SK-N-SH (cell line): ENCODE measurements around the gene PPIF.

Experiments used
- CHD2 ChIP-seq: fragments of 150-350 bp; IDR thresholded peaks from 2 replicates; pipeline ENCODE4 v1.6.1; 2018; ENCODE audit warnings: low read length; ENCODE audit not compliant: partially characterized antibody
- EZH2phosphoT487 ChIP-seq: fragments of 200-600 bp; sonication (generic); IDR thresholded peaks from 2 replicates; pipeline ENCODE4 v1.6.1; 2017; ENCODE audit warnings: low read depth, mixed run types, mild to moderate bottlenecking, antibody characterized with exemption, moderate library complexity, borderline replicate concordance
- GABPA ChIP-seq: IDR thresholded peaks from 2 replicates; pipeline ENCODE4 v1.4.0; 2012; ENCODE audit warnings: low read depth, mild to moderate bottlenecking
- JUND ChIP-seq: IDR thresholded peaks from 2 replicates; pipeline ENCODE4 v1.4.0; 2012
- POLR2AphosphoS5 ChIP-seq: IDR thresholded peaks from 2 replicates; pipeline ENCODE4 v1.6.1; 2012; ENCODE audit warnings: low read depth, low read length
- RAD21 ChIP-seq: IDR thresholded peaks from 2 replicates; pipeline ENCODE4 v1.6.1; 2012; ENCODE audit warnings: mild to moderate bottlenecking, low read length
- SIN3A ChIP-seq: IDR thresholded peaks from 2 replicates; pipeline ENCODE4 v1.6.1; 2012; ENCODE audit warnings: low read depth, mild to moderate bottlenecking, low read length, moderate library complexity, borderline replicate concordance
- TAF1 ChIP-seq: IDR thresholded peaks from 2 replicates; pipeline ENCODE4 v1.6.1; 2012; ENCODE audit warnings: low read depth, mild to moderate bottlenecking, low read length, moderate library complexity, borderline replicate concordance
- TCF12 ChIP-seq: IDR thresholded peaks from 2 replicates; pipeline ENCODE4 v1.4.0; 2012
- YY1 ChIP-seq: IDR thresholded peaks from 2 replicates; pipeline ENCODE4 v1.4.0; 2012; ENCODE audit warnings: low read depth, mild to moderate bottlenecking
- TF ChIP-seq, protein P1 (sequence below): fragments of 200-600 bp; sonication (generic); IDR thresholded peaks from 2 replicates; pipeline ENCODE4 v1.6.1; 2017; ENCODE audit warnings: antibody characterized with exemption, mild to moderate bottlenecking, moderate library complexity
- TF ChIP-seq, protein P2 (sequence below): IDR thresholded peaks from 2 replicates; pipeline ENCODE4 v1.4.0; 2012; ENCODE audit warnings: low read depth
- TF ChIP-seq, protein P3 (sequence below): IDR thresholded peaks from 2 replicates; pipeline ENCODE4 v1.6.1; 2012; ENCODE audit warnings: mild to moderate bottlenecking, low read depth, low read length, moderate library complexity

DNA sequence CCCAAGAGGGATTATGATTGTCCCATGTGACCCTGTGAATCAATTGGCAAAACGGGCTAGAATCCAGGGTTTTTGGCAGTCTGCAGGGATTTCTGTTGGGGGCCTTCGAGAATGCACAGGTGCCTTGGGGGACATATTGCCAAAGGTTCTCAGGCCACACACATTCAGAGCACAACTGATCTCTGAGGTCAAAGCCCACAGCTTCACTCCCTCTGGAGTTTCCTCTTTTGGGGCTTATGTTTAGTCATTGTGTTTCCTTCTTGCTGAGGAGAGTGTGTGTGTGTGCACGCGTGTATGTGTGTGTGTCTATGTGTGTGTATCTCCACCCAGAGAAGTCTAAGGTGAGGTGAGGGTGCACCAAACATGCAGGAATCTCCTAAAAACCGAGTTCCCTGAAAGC, 8.8 kb downstream of the PPIF start:
- TF ChIP-seq, protein P1, sequence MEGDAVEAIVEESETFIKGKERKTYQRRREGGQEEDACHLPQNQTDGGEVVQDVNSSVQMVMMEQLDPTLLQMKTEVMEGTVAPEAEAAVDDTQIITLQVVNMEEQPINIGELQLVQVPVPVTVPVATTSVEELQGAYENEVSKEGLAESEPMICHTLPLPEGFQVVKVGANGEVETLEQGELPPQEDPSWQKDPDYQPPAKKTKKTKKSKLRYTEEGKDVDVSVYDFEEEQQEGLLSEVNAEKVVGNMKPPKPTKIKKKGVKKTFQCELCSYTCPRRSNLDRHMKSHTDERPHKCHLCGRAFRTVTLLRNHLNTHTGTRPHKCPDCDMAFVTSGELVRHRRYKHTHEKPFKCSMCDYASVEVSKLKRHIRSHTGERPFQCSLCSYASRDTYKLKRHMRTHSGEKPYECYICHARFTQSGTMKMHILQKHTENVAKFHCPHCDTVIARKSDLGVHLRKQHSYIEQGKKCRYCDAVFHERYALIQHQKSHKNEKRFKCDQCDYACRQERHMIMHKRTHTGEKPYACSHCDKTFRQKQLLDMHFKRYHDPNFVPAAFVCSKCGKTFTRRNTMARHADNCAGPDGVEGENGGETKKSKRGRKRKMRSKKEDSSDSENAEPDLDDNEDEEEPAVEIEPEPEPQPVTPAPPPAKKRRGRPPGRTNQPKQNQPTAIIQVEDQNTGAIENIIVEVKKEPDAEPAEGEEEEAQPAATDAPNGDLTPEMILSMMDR, result no peak
- TF ChIP-seq POLR2AphosphoS5 (no peak), TCF12 (no peak), YY1 (no peak), RAD21 (no peak), EZH2phosphoT487 (no peak), JUND (no peak), GABPA (no peak), SIN3A (no peak), CHD2 (no peak), TAF1 (no peak)
- TF ChIP-seq, protein P2, sequence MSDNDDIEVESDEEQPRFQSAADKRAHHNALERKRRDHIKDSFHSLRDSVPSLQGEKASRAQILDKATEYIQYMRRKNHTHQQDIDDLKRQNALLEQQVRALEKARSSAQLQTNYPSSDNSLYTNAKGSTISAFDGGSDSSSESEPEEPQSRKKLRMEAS, result no peak
- TF ChIP-seq, protein P3, sequence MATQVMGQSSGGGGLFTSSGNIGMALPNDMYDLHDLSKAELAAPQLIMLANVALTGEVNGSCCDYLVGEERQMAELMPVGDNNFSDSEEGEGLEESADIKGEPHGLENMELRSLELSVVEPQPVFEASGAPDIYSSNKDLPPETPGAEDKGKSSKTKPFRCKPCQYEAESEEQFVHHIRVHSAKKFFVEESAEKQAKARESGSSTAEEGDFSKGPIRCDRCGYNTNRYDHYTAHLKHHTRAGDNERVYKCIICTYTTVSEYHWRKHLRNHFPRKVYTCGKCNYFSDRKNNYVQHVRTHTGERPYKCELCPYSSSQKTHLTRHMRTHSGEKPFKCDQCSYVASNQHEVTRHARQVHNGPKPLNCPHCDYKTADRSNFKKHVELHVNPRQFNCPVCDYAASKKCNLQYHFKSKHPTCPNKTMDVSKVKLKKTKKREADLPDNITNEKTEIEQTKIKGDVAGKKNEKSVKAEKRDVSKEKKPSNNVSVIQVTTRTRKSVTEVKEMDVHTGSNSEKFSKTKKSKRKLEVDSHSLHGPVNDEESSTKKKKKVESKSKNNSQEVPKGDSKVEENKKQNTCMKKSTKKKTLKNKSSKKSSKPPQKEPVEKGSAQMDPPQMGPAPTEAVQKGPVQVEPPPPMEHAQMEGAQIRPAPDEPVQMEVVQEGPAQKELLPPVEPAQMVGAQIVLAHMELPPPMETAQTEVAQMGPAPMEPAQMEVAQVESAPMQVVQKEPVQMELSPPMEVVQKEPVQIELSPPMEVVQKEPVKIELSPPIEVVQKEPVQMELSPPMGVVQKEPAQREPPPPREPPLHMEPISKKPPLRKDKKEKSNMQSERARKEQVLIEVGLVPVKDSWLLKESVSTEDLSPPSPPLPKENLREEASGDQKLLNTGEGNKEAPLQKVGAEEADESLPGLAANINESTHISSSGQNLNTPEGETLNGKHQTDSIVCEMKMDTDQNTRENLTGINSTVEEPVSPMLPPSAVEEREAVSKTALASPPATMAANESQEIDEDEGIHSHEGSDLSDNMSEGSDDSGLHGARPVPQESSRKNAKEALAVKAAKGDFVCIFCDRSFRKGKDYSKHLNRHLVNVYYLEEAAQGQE, result no peak
